HEK293T (cell line): ENCODE measurements around the gene GABRD.

Source experiments
- CTCF ChIA-PET: fragments of 350-600 bp; formaldehyde crosslinking; extraction: SDS; loops from one replicate; lab custom pipeline; 2021; ENCODE audit warnings: antibody characterized with exemption, inconsistent platforms; lab: Yijun Ruan, JAX
- POLR2A ChIA-PET: fragments of 350-600 bp; formaldehyde crosslinking; extraction: SDS; loops from one replicate; lab custom pipeline; 2020; ENCODE audit warnings: antibody characterized with exemption, inconsistent platforms; lab: Yijun Ruan, JAX
- DNase-seq: peaks from one replicate; pipeline ENCODE4 v3.0.0; 2012; ENCODE audit warnings: mixed read lengths; ENCODE audit errors: extremely low spot score
- ARNT ChIP-seq: fragments of 450-650 bp; IDR thresholded peaks from 2 replicates; pipeline ENCODE4 v1.6.1; 2017; ENCODE audit warnings: mild to moderate bottlenecking
- BHLHE40 ChIP-seq: fragments of 450-650 bp; IDR thresholded peaks from 2 replicates; pipeline ENCODE4 v1.6.1; 2016; ENCODE audit warnings: mild to moderate bottlenecking, moderate library complexity, borderline replicate concordance
- CTBP1 ChIP-seq: fragments of 450-650 bp; IDR thresholded peaks from 2 replicates; pipeline ENCODE4 v1.6.1; 2016; ENCODE audit warnings: borderline replicate concordance
- ELF4 ChIP-seq: fragments of 450-650 bp; IDR thresholded peaks from 2 replicates; pipeline ENCODE4 v1.6.1; 2017; ENCODE audit warnings: antibody characterized with exemption
- FOXA1 ChIP-seq: fragments of 450-650 bp; IDR thresholded peaks from 2 replicates; pipeline ENCODE4 v1.6.1; 2016; ENCODE audit warnings: mild to moderate bottlenecking
- FOXK2 ChIP-seq: fragments of 450-650 bp; IDR thresholded peaks from 2 replicates; pipeline ENCODE4 v1.6.1; 2016; ENCODE audit warnings: mild to moderate bottlenecking
- FOXM1 ChIP-seq: fragments of 450-650 bp; IDR thresholded peaks from 2 replicates; pipeline ENCODE4 v1.6.1; 2017; ENCODE audit warnings: mild to moderate bottlenecking, borderline replicate concordance
- HDGF ChIP-seq: fragments of 450-650 bp; IDR thresholded peaks from 2 replicates; pipeline ENCODE4 v1.6.1; 2017; ENCODE audit warnings: antibody characterized with exemption, borderline replicate concordance
- L3MBTL2 ChIP-seq: fragments of 450-650 bp; conservative IDR thresholded peaks from 2 replicates; pipeline ENCODE4 v1.6.1; 2016; ENCODE audit warnings: mild to moderate bottlenecking
- LEF1 ChIP-seq: fragments of 450-650 bp; IDR thresholded peaks from 2 replicates; pipeline ENCODE4 v1.6.1; 2017; ENCODE audit warnings: mild to moderate bottlenecking, borderline replicate concordance
- NFRKB ChIP-seq: fragments of 450-650 bp; IDR thresholded peaks from 2 replicates; pipeline ENCODE4 v1.6.1; 2016; ENCODE audit warnings: mild to moderate bottlenecking, moderate library complexity
- SP1 ChIP-seq: fragments of 450-650 bp; IDR thresholded peaks from 2 replicates; pipeline ENCODE4 v1.6.1; 2017
- SUZ12 ChIP-seq: fragments of 450-650 bp; IDR thresholded peaks from 2 replicates; pipeline ENCODE4 v1.6.1; 2016; ENCODE audit warnings: mild to moderate bottlenecking
- TARDBP ChIP-seq: fragments of 450-650 bp; IDR thresholded peaks from 2 replicates; pipeline ENCODE4 v1.6.1; 2016
- ZNF384 ChIP-seq: fragments of 450-650 bp; IDR thresholded peaks from 2 replicates; pipeline ENCODE4 v1.6.1; 2016
- TF ChIP-seq, protein P1 (sequence below): fragments of 450-650 bp; IDR thresholded peaks from 2 replicates; pipeline ENCODE4 v1.6.1; 2016

GABRD gene

DNA sequence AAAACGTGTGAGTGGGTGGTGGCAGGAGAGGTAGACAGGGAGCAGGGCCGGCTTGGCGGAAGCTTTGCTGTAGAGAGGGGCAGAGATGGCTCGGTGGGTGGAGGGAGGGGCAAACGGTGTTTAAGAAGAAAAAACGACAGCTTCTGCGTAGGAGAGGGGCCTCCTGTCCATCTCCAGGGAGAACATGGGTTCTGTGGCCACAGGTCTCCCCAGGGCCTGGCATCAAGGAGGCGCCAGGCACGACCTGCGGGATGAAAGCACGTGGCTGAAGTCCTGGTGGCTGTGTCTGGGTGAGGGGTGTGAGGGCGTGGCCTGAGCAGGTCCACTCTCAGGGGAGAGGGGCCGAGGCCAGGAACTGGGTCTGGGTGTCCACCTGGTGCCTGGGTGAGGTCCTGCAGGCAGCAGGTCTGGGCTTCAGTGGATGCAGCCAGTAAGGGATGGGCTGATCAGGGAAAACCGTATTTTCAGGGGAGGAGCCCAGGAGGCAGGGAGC lies 30.1 kb downstream of the GABRD start:
- peak; percentile 64 for DNase-seq
- CTCF ChIA-PET = interaction anchor here (0.7 to 6.4 kb wide), 2 partner anchors 89 kb away, joined by 3 to 62 read pairs; no protein-coding TSS in a partner anchor
- TF ChIP-seq L3MBTL2 (peak; percentile 79), CTBP1 (no peak)
- POLR2A ChIA-PET = no interaction called here

DNA sequence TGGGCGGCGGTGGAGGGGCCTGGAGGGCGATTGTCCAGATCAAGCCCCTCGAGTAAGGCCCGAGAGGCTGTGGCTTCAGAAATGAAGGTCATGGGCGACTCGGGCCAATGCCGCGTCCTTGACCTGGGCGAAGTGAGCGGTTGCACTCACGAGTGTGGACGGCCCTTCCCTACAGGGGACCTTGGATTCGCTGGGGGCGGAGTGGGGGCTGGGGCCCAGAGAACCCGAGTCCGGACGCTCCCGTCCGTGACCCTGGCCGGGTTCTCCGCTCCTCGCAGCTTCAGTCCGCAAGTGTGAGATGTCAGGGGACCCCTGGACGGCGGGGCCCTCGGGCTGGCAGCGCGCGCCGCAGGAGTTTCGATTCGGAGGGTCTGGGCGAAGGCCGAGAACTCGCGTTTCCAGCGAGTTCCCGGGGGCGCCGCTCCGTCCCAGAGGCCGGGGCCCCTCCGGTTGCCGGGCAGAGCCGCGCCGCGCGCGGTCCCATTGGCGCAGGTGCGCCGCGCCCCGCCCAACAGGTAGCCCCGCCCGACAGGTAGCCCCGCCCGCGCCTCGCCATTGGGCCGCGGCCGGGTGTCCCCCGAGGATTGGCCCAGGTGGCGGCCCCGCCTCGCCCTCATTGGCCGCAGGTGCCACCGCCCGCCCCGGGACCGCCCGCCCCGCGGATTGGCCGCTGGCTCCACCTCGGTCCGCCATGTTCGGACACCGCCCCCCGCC lies 30.7 kb downstream of the GABRD start, which contains the start of gene PRKCZ:
TSS of gene PRKCZ (plus strand) at position 694 of the 714 bp plus-strand sequence. CDS start 220 bp downstream, outside the sequence.
- no peak for TF ChIP-seq FOXM1
- no peak for TF ChIP-seq HDGF
- TF ChIP-seq ELF4 = no peak
- no peak for TF ChIP-seq ZNF384
- ChIA-PET POLR2A (no interaction called here), CTCF (interaction anchor here (0.7 kb wide), 1 partner anchor 89 kb away, joined by 3 read pairs; no protein-coding TSS in a partner anchor)
- peak; percentile 96 for DNase-seq

DNA sequence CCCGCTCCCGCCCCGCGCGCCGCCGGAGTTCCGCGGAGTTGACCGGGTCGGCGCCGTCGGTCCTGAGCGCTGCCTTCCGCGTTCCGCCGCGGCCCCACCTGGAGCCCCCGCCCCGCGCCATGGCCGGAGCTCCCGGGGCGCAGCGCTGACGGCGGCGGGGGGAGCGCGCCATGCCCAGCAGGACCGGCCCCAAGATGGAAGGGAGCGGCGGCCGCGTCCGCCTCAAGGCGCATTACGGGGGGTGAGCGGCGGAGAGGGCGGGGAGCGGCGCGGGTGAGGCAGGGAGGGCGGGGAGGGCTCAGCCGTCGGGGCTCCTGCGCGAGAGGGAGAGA lies 31.3 kb downstream of the GABRD start:
- ChIA-PET POLR2A (no interaction called here), CTCF (no interaction called here)
- DNase-seq = no peak
- TF ChIP-seq FOXK2 (no peak), HDGF (no peak), TARDBP (no peak), CTBP1 (no peak), L3MBTL2 (no peak), NFRKB (no peak), LEF1 (no peak), ELF4 (no peak)

DNA sequence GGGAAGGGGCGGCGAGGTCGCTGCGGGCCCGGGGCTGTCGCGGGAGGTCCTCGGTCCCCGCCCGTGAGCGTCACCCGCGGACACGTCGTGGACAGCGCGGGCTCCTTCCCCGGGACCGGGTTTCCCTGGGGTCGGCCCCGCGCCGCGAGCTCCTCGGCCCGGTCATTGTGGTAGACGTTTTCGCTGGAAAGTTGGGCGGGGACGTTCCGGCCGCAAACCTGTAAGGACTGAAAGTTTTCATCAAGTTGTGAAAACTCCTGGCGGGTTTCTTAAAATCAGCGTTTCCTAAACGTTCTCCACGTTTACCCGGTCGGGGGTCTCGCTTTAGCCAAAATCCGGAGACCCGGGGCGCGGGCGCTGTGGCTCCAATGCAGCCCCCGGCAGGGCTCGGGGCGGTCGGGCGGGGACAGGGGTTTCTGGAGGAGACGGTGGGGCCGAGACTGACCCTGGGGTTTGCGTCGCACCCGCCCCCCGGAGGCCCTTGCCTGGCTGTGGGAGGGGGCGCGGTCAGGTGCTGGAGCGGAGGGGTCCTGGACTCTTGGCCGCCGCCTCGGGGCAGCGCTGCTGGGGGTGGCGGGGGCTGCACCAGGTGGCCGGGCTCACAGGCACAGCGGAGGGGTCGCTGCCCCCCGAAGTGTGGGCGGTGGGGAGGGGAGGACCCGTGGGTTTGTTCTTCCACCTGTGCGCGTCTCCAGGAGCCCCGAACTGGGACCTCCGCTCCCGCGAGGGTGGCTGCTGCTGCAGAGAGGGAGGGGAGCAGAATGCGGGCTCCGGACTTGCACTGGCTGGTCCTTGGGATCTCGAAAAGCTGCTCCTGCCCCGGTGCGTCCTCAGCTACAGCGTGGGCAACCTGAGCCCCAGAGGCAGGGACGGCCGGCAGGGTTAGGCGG lies 31.9 kb downstream of the GABRD start:
- ChIA-PET POLR2A (no interaction called here), CTCF (no interaction called here)
- no peak for DNase-seq
- no peak for TF ChIP-seq SP1
- no peak for TF ChIP-seq HDGF
- TF ChIP-seq SUZ12 = no peak
- TF ChIP-seq FOXK2 = no peak
- TF ChIP-seq, protein P1, sequence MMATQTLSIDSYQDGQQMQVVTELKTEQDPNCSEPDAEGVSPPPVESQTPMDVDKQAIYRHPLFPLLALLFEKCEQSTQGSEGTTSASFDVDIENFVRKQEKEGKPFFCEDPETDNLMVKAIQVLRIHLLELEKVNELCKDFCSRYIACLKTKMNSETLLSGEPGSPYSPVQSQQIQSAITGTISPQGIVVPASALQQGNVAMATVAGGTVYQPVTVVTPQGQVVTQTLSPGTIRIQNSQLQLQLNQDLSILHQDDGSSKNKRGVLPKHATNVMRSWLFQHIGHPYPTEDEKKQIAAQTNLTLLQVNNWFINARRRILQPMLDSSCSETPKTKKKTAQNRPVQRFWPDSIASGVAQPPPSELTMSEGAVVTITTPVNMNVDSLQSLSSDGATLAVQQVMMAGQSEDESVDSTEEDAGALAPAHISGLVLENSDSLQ = no peak
- no peak for TF ChIP-seq FOXA1
- TF ChIP-seq LEF1 = no peak
- TF ChIP-seq ZNF384 = no peak
- TF ChIP-seq L3MBTL2 = no peak
- TF ChIP-seq NFRKB = no peak
- no peak for TF ChIP-seq TARDBP
- TF ChIP-seq ELF4 = no peak
- no peak for TF ChIP-seq CTBP1
- no peak for TF ChIP-seq ARNT
- TF ChIP-seq BHLHE40 = no peak
- TF ChIP-seq FOXM1 = no peak

DNA sequence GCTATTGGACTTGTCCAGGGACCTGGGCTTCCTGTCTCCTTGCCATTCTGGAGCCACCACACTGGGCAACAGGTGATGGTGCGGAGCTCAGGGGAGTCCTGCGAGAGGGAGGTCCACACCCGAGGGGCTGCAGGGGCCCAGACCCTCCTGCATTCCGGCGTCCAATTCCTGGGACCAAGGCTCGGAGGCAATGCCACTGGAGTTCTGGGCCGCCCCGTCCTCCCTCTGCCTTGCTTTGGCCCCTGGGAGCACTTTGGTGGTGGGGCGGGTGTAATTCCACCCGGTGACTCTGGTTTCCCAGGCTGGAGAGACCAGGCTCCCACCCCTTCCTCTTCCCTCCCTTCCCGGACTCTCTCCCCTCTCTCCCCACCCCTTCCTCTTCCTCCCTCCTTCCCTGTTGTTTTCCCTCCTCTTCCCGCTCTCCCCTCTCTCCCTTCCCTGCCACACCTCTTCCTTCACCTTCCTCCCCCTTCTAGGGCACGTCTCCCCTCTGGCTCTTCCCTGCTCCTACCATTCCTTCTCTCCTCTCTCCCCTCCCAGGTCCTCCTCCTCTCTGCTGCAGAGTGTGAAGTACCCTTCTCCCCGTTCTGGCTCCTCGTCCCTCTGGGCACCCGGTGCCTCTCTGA lies 33.0 kb downstream of the GABRD start:
- ChIA-PET CTCF (no interaction called here), POLR2A (no interaction called here)
- DNase-seq = no peak
- TF ChIP-seq TARDBP = no peak

DNA sequence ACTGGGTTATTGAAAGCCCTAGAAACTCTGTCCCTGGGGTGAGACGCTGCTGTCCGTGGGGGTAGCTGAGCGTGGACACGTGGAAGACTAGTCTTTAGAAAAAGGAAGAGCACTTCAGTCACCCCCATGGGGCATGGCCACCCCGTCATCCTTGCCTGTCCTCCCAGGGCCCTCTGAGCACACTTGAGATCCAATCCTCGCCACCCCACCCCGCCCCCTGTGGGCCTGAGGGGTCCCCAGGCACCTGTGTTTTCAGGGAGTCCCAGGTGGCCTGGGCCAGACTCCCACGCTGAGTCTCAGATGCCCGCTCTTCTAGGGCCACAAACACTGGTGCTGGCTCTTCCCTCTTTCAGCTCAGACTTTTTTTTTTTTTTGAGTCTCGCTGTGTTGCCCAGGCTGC lies 33.6 kb downstream of the GABRD start:
- DNase-seq = no peak
- CTCF ChIA-PET = no interaction called here
- no peak for TF ChIP-seq FOXA1
- TF ChIP-seq CTBP1 = no peak
- no peak for TF ChIP-seq NFRKB
- TF ChIP-seq LEF1 = no peak
- no peak for TF ChIP-seq SUZ12
- no peak for TF ChIP-seq ELF4
- TF ChIP-seq ZNF384 = no peak
- no peak for TF ChIP-seq BHLHE40
- TF ChIP-seq TARDBP = no peak
- POLR2A ChIA-PET = no interaction called here

DNA sequence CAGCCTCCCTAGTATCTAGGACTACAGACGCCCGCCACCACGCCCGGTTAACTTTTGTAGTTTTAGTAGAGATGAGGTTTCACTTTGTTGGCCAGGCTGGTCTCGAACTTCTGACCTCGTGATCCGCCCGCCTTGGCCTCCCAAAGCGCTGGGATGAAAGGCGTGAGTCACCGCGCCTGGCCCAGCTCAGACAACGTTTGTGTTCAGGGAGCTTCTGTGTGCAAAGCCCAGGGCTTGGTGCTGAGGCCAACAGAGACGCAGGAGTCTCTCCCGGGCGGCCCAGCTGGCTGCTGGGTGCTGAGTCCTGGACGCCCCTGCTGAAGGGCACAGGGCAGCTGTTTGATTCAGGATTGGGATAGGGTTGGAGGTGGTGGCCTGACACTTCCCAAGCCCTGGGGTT lies 34.1 kb downstream of the GABRD start:
- DNase-seq = no peak

More for the DNA sequence above, 34.1 kb downstream of the GABRD start:
- ChIA-PET POLR2A (no interaction called here), CTCF (no interaction called here)
- no peak for TF ChIP-seq CTBP1
- TF ChIP-seq L3MBTL2 = no peak
- TF ChIP-seq FOXM1 = no peak
- TF ChIP-seq SP1 = no peak
- TF ChIP-seq TARDBP = no peak
- TF ChIP-seq ELF4 = no peak
- no peak for TF ChIP-seq ARNT
- no peak for TF ChIP-seq FOXK2
- no peak for TF ChIP-seq NFRKB
- TF ChIP-seq HDGF = no peak
- no peak for TF ChIP-seq LEF1
- no peak for TF ChIP-seq BHLHE40
- TF ChIP-seq SUZ12 = no peak
- no peak for TF ChIP-seq FOXA1
- no peak for TF ChIP-seq ZNF384
